SK-N-MC (cell line): ENCODE measurements around the gene ACCS.

Experiments used
- EZH2 ChIP-seq: fragments of 200-600 bp; sonication (generic); IDR thresholded peaks from one replicate; pipeline ENCODE4 v1.6.1; 2017; ENCODE audit warnings: antibody characterized with exemption
- FOXP2 ChIP-seq: optimal IDR thresholded peaks from 2 replicates; pipeline ENCODE3; 2011; ENCODE audit warnings: mild to moderate bottlenecking, moderate library complexity; ENCODE audit not compliant: insufficient read depth; ENCODE audit errors: extremely low read length, control extremely low read depth
- POLR2AphosphoS5 ChIP-seq: IDR thresholded peaks from 2 replicates; pipeline ENCODE4 v1.6.1; 2012; ENCODE audit warnings: mild to moderate bottlenecking, low read depth, low read length, borderline replicate concordance

DNA sequence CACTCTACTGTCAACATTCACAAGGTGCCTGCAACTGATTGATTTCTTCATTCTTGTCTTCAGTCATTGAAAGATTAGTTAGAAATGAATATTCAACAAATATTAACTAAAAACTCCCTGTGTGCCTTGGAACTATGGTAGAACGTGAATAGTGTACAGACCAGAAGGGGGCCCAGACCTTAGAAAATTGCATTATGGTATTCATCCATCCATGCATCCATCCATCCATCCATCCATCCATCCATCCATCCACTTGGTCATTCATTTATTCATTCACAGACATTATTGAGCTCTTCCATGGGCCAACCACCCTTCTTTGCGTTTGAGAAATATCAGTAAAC, 28.4 kb upstream of the ACCS start:
- TF ChIP-seq POLR2AphosphoS5 (no peak), EZH2 (no peak), FOXP2 (no peak)
